Epithelial cell of esophagus (primary cell): Measurements from ENCODE around the gene CCDC88C.

Experiments
- DNase-seq: peaks from one replicate; pipeline ENCODE4 v3.0.0; 2010; ENCODE audit warnings: low read depth
- H3K4me3 ChIP-seq: 2 replicates; pipeline ENCODE4 v1.5.1; 2011; ENCODE audit warnings: mild to moderate bottlenecking, low read length, control low read depth
- CTCF ChIP-seq: IDR thresholded peaks from 2 replicates; pipeline ENCODE4 v1.5.1; 2011; ENCODE audit warnings: low read depth, mild to moderate bottlenecking, low read length, control low read depth, inconsistent platforms; ENCODE audit not compliant: insufficient read depth; ENCODE audit errors: missing control alignments

Gene CCDC88C

GRCh38 chr14:91406982-91407381 lies 10.6 kb downstream of the CCDC88C start:
- no peak for TF ChIP-seq CTCF
- no peak for DNase-seq
- no peak overlapping the region for H3K4me3 ChIP-seq

- H3K4me3 ChIP-seq, result no peak overlapping the region
- DNase-seq, result no peak
- TF ChIP-seq CTCF, result no peak
These were observed 11.2 kb downstream of the CCDC88C start for GRCh38 chr14:91406451-91406850.

GRCh38 chr14:91405724-91406435 lies 11.7 kb downstream of the CCDC88C start:
- TF ChIP-seq CTCF, result no peak
- H3K4me3 ChIP-seq, result no peak overlapping the region
- no peak for DNase-seq

- TF ChIP-seq CTCF, result no peak
- H3K4me3 ChIP-seq, result no peak overlapping the region
- DNase-seq, result no peak
These were observed 12.3 kb downstream of the CCDC88C start for GRCh38 chr14:91405241-91405721.

- DNase-seq, result no peak
- no peak for TF ChIP-seq CTCF
- H3K4me3 ChIP-seq, result no peak overlapping the region
These were observed 14.6 kb downstream of the CCDC88C start for GRCh38 chr14:91402771-91403600.

- TF ChIP-seq CTCF, result no peak
- DNase-seq, result no peak
- no peak overlapping the region for H3K4me3 ChIP-seq
These were observed 15.3 kb downstream of the CCDC88C start for GRCh38 chr14:91402348-91402747.
